Superior temporal gyrus (tissue), 1 donor: Measurements from ENCODE around the gene TMEM233.

Experiments used
- DNase-seq: peaks from one replicate; pipeline ENCODE4 v3.0.0-alpha.2; 2016; ENCODE audit errors: extremely low spot score

Gene TMEM233

GRCh38 chr12:119593578-119594398 lies at the start of gene TMEM233:
TSS of gene TMEM233 (plus strand) at chr12:119593774. CDS start at chr12:119593849, 75 bp downstream.
- DNase-seq, result no peak

DNA sequence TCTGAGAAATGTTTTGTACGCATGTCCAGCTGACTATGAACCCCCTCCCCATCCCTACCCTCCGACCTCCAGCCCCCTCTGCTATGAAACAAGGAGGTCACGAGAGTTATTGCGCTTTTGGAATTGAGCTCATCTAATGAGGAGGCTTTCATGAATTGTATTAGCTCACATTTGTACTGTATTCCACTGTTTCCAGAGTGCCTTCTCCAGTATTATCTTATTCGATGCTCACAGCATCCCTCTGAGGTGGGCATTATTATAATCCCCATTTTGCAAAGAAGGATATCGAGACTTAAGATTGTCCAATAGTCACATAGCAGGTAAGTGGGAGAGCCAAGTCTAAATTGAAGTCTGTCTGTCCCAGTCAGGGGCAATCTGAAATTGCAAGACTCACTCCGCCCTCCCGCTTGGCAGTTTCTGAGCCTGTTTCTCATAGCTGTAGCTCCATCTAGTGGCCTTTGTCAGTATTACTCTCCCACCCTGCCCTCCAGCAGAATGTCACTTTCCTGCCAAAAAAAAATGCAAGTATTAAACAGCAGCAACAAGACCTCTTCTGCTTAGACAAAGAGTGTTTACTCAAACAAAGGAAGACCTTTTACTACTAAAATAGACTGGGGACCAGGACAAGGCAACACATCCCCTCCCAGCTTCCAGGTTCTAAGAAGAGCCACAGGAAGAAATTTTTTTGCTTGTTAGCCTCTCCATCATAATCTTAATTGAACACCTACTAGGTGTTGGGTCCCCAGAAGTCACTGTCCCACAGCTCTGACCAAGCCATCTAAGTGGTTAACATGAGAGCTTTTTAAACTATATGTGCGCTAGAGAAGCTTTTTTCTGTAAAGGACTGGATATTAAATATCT lies 48.6 kb upstream of the TMEM233 start:
- peak; percentile 88 for DNase-seq

- no peak for DNase-seq
Observed at GRCh38 chr12:119546340-119546739, 47.2 kb upstream of the TMEM233 start.

GRCh38 chr12:119547001-119547400 lies 46.6 kb upstream of the TMEM233 start:
- DNase-seq, result no peak

- DNase-seq, result no peak
Observed at GRCh38 chr12:119556854-119557253, 36.7 kb upstream of the TMEM233 start.

- no peak for DNase-seq
Observed at GRCh38 chr12:119565404-119565803, 28.2 kb upstream of the TMEM233 start.

DNA sequence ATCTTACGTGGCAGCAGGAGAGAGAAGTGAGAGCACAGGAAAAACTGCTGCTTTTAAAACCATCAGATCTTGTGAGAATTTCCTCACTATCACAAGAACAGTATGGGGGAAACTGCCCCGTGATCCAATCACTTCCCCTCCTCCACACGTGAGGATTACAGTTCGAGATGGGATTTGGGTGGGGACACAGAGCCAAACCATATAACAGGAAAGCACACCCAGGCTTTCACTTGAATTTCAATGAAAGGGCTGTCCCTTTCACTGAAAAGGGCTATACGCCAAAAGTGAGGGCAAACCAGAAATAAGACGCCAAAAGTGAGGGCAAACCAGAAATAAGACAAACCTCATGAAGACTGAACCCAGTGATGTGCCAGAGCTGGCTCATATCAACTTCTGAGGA lies 22.8 kb upstream of the TMEM233 start:
- no peak for DNase-seq

GRCh38 chr12:119573086-119573485 lies 20.5 kb upstream of the TMEM233 start:
- no peak for DNase-seq

DNA sequence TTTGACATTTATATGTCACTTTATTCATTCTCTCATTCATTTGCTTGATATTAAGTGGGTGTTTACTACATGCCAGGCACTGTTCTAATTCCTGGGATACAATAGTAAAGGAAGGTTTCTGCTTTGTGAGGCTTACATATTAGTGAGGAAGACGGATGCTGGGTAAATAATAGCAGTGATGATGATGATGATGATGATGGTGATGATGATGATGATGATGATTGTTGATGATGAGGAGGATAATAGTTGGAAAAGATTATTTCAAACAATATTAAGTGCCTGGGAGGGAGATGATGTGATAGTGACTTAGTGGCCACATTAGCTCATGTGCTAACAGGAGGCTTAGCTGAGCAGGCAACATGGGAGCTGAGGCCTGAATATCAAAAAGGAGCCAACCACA lies 19.3 kb upstream of the TMEM233 start:
- DNase-seq, result no peak

GRCh38 chr12:119576118-119576810 lies 17.3 kb upstream of the TMEM233 start:
- DNase-seq, result no peak

DNA sequence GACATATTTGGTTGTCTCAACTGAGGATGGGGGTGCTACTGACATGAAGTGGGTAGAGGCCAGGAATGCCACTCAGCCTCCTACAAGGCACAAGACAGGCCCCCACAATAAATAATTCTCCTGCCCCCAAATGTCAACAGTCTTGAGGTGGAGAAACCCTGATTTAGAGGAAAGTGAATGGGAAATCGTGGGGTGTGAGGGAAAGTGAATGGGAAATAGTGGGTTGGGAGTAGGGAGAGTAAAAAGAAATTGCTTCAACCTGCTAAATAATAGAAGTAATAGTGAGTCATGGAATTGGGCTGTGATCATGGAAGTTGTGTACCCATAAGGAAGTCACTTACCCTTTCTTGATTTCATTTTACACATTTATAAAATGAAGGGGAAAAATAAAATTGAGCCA lies 16.7 kb upstream of the TMEM233 start:
- DNase-seq, result no peak

- DNase-seq, result no peak
Observed at GRCh38 chr12:119578112-119578511, 15.5 kb upstream of the TMEM233 start.

DNA sequence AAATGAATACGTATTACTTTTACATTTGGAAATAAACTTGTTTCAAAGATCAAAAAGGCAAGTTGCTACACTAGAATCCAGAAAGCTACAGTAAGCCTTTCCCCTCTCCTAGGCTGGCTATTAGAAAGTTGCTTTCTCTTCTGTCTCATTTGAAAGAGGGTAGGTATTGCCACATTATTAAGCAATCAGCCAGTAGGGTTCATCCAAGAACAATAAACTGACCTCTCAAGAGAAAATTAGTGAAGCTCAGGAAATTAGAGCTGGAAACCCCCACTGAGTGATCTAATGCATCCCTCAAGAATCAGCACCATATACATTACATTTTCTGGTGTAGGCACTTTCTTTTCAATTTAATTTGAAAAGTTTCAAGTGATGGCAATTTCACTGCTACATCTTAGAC lies 4.5 kb upstream of the TMEM233 start:
- DNase-seq, result no peak

DNA sequence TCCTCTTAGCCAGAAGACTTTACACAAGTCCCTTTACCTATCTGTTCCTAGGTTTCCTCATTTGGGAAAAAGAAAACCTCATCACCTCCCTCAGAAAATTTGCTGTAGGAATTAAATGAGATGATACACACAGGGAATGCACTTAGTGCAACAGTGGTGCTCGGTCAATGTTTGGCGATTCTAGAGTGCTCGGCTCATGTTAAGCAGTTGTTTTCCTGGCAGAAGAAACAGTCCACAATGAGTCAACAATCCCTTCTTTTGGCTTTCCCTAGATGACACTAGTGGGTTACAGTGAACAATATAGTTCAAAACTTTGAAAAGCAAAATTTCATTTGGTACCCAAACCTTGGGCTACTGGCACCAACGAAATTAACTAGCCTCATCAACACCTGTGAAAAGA lies 3.9 kb upstream of the TMEM233 start:
- DNase-seq, result no peak

GRCh38 chr12:119592232-119592631 lies 1.3 kb upstream of the TMEM233 start:
- DNase-seq, result no peak

- no peak for DNase-seq
Observed at GRCh38 chr12:119594399-119594730, 791 bp downstream of the TMEM233 start.

DNA sequence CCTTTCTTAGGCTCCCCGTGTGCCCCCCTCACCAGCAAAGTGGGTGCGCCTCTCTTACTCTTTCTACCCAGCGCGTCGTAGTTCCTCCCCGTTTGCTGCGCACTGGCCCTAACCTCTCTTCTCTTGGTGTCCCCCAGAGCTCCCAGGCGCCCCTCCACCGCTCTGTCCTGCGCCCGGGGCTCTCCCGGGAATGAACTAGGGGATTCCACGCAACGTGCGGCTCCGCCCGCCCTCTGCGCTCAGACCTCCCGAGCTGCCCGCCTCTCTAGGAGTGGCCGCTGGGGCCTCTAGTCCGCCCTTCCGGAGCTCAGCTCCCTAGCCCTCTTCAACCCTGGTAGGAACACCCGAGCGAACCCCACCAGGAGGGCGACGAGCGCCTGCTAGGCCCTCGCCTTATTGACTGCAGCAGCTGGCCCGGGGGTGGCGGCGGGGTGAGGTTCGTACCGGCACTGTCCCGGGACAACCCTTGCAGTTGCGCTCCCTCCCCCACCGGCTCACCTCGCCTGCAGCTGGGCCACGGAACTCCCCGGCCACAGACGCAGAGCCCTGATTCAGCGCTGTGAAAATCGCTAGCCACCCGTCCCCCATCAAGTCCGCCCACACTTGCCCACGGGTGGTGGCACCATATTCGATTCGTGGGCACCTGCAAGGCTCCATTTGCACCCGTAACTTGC lies 1.3 kb downstream of the TMEM233 start:
- no peak for DNase-seq

DNA sequence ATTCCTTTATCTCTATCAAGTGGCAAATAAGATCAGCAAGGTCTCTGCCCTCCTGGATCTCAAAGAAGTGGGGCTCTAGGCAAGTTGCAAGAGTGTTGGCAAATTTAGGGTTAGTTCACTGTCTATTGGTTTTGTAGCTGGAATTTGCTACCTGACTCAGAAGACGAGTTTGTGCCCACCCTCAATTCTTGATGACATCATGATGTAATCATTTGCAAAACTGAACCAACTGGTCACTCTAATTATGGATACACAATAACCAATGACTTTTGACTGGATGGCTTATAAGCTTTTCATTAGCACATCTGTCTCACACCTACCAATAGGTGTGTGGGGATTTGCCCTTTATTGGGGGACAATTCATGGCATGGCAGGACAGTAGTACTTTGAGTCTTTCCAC lies 4.6 kb downstream of the TMEM233 start:
- DNase-seq, result no peak

DNA sequence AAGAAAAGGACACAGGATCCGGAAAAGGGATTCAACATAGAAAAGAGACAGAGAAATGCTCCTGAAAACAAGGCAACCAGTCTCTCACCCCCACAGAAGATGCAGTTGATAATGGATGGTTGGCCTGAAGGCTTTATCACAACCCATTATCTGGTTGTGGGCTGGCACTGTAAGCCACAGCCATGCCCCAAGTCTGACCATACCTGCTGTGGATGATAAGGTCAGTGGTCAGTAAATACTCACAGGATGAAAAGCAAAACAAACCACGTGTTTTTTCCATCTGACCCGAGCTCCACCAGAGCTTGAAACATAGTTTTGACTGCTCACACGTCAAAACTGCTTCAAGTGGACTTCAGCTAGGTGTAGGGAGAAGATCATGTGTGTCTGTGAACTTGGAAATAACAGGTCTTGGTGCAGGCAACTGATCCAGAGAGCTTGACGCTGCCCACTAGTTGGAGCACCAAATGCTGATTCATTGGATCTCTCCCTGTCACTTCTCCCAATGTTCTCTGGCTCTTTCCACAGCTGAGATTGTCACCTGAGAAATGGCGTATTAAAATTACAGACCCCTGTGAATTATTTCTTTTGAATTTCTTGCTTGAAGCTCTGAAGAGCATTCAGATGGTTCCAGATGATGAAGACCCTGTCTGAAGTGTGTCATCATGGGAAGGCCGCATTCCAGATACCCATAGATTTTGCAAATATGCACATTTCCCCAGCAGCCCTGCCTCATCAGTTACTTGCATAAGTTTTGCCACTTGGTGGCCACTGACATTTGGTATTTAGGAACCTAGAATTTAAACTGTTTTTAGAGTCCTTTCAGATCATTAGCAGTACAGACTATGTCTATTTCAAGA lies 8.5 kb downstream of the TMEM233 start:
- DNase-seq, result no peak

GRCh38 chr12:119602734-119603094 lies 9.1 kb downstream of the TMEM233 start:
- no peak for DNase-seq

GRCh38 chr12:119603767-119604166 lies 10.2 kb downstream of the TMEM233 start:
- no peak for DNase-seq
